HG03196 (cell line): ENCODE measurements around the gene SH3D19.
"Not testable (repeated sequence)": the region's sequence is repeated elsewhere in the genome, so short reads cannot be mapped to it uniquely, and the experiment has no call there.

Experiments
- ATAC-seq: cut with Tn5 transposase; IDR thresholded peaks from one replicate; pipeline ENCODE4 v1.9.1; 2021; ENCODE audit not compliant: unreplicated experiment

Gene SH3D19

GRCh38 chr4:151323667-151324066, 1.7 kb downstream of the SH3D19 start:
- ATAC-seq: no peak

GRCh38 chr4:151322570-151322969, 2.8 kb downstream of the SH3D19 start:
- no peak for ATAC-seq

- ATAC-seq: not testable (repeated sequence)
Measured at GRCh38 chr4:151322161-151322560, 3.2 kb downstream of the SH3D19 start.

DNA sequence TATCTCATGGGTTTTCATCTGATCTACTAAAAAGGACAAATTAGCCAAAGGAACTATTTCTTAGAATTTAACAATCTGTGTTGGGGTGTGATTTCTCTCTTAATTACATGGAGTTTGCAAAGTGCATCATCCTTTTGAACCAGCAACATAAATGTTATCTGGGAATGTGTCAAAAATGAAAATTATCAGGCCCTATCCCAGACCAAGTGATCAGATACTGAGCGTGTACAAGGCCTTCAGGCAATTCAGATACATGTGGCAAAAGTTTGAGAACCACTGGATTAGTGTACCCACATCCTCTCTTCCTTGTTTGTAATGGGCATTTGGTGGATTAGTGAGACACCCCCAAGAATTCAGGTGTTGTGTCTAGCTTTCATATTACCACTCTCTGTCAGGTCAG, 3.8 kb downstream of the SH3D19 start:
- no peak for ATAC-seq

DNA sequence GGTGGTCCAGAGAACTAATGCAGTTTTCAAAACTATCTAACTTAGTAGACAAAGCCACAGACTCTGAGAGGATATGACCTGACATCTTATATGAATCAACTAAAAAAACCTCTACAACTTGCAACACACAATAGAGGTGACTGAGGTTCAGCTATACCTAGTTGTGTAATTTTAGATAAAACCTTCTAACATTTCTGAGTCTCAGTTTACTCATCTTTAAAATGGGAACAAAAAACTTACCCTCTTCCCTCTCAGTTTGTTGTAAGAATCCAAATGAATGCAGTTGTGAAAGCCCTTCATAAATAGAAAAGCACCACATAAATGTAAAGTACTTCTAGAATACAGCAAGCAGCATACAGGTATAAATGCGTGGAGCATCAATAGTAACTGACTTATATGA, 5.9 kb downstream of the SH3D19 start:
- ATAC-seq: no peak

DNA sequence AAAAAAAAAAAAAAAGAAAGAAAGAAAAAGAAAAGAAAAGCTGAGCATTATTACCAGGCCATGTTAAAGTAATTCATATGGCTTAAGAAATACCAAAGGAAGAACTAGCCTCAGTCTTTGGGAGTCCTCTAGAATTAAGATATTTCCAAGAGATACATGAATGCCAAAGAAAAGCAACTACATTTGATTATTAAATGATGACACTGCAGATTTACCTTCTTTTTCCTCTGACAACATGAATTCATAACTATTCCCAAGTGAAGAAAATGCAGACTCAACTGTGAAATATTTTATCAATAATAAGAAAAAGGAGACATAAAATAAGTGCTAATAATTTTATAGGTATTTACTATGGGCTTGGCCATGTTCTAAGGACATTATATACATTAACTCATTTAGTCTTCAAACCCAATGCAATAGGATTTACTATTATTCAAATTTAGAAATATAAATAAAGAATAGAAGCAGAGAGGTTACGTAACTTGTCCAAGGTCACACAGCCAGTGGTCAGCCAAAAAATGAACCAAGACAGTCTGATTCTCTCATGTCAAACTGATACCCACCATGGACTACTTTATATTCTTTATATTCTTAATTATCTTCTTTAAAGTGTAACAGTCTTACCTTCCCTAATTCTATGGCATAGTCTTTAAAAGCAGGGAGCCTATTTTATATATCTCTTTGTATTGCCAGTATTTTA, 6.9 kb downstream of the SH3D19 start:
- ATAC-seq: no peak

GRCh38 chr4:151316645-151317044, 8.8 kb downstream of the SH3D19 start:
- no peak for ATAC-seq

GRCh38 chr4:151315212-151315886, 10.1 kb downstream of the SH3D19 start:
- no peak for ATAC-seq

DNA sequence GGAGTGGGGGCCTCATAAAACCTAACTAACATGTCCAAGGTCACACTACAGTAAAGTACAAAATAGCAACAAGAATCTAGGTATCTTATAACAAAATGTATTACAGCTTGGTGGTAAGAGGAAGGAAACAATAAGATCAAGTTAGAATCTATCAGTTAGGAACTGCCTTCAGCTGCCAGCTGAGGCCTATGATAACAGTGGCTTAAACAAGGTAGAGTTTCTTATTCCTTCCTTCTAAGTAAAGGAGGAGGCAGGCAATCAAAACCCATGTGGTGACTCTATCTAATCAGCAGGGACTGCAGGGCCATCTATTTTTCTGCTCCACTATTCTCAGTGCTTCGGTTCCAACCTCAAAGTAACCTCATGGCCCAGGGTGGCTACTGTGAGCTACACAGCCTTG, 10.9 kb downstream of the SH3D19 start:
- ATAC-seq: no peak

DNA sequence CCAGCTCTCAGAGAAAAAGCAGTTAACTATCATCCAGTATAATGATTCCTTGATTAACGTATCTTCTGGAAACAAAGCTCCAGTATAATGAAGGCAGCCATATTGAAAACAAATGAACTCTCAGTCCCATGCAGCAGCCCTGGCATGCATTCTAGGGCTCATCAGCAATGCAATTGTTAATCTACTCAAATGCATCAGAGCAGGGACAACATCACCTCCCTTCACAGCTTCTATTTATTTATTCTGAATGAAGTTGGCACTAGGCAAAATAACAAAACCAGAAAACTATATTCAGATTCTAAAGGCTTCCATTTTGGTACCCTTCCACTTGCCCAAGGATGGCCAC, 11.4 kb downstream of the SH3D19 start:
- ATAC-seq: no peak

DNA sequence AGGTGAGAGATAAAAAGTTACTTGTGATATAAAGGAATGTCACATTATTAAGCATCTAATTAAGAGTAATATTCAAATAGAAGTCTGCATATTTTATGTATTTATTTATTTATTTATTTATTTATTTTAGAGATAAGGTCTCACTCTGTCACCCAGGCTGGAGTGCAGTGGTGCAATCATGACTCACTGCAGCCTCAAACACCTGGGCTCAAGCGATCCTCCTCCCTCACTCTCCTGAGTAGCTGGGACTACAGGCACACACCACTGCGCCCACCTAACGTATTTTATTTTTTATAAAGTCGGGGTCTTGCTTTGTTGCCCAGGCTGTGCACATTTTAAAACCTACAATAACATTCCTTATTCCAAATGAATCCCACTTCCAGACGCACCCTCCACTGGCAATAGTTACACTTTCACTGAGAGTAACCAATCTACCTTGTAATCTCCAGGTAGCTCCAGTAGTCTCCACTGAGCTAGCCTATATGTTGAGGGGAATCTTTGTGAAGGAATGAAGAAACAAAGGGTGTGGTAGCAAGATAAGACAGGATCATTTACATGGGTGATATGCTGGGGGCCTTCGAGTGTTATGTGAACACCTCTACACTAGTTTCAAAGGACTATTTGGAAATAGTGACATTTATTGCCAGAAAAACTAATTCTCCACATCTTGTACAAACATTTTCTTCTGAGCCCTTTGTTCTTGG, 11.9 kb downstream of the SH3D19 start:
- no peak for ATAC-seq

- no peak for ATAC-seq
Measured at GRCh38 chr4:151310124-151310728, 15.2 kb downstream of the SH3D19 start.

- no peak for ATAC-seq
Measured at GRCh38 chr4:151304755-151305154, 20.6 kb downstream of the SH3D19 start.

- ATAC-seq: no peak
Measured at GRCh38 chr4:151304226-151304625, 21.2 kb downstream of the SH3D19 start.

DNA sequence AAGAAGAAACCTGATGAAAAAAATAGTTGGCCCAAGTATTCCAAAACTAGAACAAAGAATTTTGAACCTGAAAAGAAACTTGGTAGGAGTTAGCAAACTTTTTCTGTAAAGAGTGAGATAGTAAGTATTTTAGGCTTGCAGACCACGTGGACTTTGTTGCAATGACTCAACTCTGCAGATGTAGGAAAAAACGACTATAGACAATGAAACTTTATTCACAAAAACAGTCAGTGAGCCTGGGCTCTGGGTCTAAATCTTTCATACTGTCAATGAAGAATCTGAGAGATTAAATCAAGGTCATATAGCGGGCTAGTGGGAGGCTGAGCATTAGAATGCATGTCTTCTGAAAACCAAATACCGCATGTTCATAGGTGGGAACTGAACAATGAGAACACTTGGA, 23.0 kb downstream of the SH3D19 start:
- ATAC-seq: no peak

GRCh38 chr4:151297170-151297569, 28.2 kb downstream of the SH3D19 start:
- no peak for ATAC-seq

DNA sequence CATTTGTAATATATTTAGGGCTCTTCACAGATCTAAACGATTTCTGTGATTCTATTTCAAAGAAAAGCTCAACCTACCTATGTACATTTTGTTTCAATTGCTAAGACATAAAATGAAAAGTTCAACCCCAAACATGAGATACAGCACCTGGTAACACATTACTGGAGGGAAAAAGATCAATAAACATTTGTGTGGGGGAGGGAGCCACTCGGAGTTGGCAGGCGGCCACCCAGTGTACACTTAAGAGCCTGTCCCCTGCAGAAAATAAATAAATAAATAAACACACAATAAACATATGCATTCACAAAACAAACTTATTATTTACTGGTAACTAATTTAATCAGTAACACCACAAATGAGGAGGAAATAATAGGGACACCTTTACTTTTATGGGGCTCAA, 29.2 kb downstream of the SH3D19 start:
- no peak for ATAC-seq

GRCh38 chr4:151294833-151295496, 30.4 kb downstream of the SH3D19 start:
- ATAC-seq: no peak

- no peak for ATAC-seq
Measured at GRCh38 chr4:151292038-151292437, 33.4 kb downstream of the SH3D19 start.

DNA sequence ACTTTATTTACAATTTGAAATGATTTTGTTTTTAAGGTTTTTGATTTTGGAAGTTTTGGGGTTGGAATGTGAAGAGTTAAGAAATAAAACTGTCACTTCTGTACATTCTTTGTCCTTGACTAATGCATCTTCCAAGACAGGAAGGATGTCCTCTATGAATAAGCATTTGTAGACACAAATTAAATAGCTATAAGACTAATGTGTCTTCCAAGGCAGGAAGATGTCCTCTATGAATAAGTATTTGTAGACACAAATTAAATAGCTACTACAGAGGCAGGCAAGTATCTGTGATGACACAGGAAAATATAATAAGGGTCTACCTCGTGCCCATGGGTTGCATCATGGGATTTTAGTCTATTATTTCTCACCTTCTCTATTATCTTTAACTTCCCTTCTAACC, 33.9 kb downstream of the SH3D19 start:
- no peak for ATAC-seq

DNA sequence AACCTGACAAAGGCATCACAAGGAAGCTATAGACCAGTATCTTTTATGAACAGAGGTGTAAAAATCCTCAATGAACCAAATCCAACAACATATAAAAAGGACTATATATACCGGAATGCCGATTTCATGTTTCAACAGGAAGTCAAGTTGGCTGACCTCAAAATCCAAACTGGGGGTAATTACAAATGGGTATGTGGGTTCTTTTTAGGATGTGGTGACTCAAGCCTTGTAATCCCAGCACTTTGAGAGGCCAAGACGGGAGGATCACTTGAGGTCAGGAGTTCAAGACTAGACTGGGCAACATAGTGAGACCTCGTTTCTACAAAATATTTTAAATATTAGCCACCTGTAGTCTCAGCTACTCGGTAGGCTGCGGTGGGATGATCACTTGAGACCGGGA, 38.0 kb downstream of the SH3D19 start:
- no peak for ATAC-seq
